SU-DHL-6 (cell line): ENCODE data around the gene CAMK4.

Experiments
- H2AFZ ChIP-seq: fragments of 200-600 bp; sonication (generic); 2 replicates; pipeline ENCODE4 v1.6.1; 2014; ENCODE audit warnings: low read depth, mild to moderate bottlenecking, moderate library complexity, mixed read lengths, antibody characterized with exemption, low read length; ENCODE audit not compliant: severe bottlenecking
- H3F3A ChIP-seq: fragments of 200-600 bp; shearing (Covaris generic); 2 replicates; pipeline ENCODE4 v1.6.0; 2016; ENCODE audit warnings: antibody characterized with exemption, mild to moderate bottlenecking; ENCODE audit not compliant: insufficient read depth
- H3K27ac ChIP-seq: fragments of 200-600 bp; sonication (generic); 2 replicates; pipeline ENCODE4 v1.5.1; 2016; ENCODE audit warnings: low read depth, mild to moderate bottlenecking, low read length, moderate library complexity, mixed read lengths
- H3K27me3 ChIP-seq: fragments of 200-600 bp; sonication (generic), shearing (Covaris generic); 2 replicates; pipeline ENCODE4 v1.6.0; 2014; ENCODE audit warnings: mild to moderate bottlenecking, low read length
- H3K36me3 ChIP-seq: fragments of 200-600 bp; sonication (generic); 2 replicates; pipeline ENCODE4 v1.6.1; 2014; ENCODE audit warnings: mild to moderate bottlenecking, low read length, mixed read lengths
- H3K4me2 ChIP-seq: fragments of 300-600, 200-600 bp; shearing (Covaris generic), sonication (generic); 2 replicates; pipeline ENCODE4 v1.6.0; 2014; ENCODE audit warnings: low read length, low read depth, mild to moderate bottlenecking; ENCODE audit not compliant: poor library complexity, severe bottlenecking
- H3K4me3 ChIP-seq: fragments of 200-600 bp; sonication (generic); 2 replicates; pipeline ENCODE4 v1.5.1; 2014; ENCODE audit warnings: antibody characterized with exemption, low read length, mild to moderate bottlenecking, mixed read lengths; ENCODE audit not compliant: insufficient read depth, poor library complexity, severe bottlenecking
- H3K79me2 ChIP-seq: fragments of 200-600 bp; sonication (generic); 2 replicates; pipeline ENCODE4 v1.6.1; 2014; ENCODE audit warnings: mild to moderate bottlenecking, low read length, moderate library complexity; ENCODE audit not compliant: insufficient read depth
- H3K9ac ChIP-seq: fragments of 200-600 bp; sonication (generic); 2 replicates; pipeline ENCODE4 v1.7.0; 2014; ENCODE audit warnings: mild to moderate bottlenecking, low read length
- H3K9me2 ChIP-seq: fragments of 200-600 bp; sonication (generic); replicated peaks from 2 replicates; pipeline ENCODE4 v1.6.1; 2014; ENCODE audit warnings: low read length; ENCODE audit not compliant: insufficient read depth
- H3K9me3 ChIP-seq: fragments of 200-600 bp; sonication (generic); 2 replicates; pipeline ENCODE4 v1.6.1; 2014; ENCODE audit warnings: low read length, mixed read lengths; ENCODE audit not compliant: insufficient read depth
- H4K20me1 ChIP-seq: fragments of 200-600 bp; sonication (generic); 2 replicates; pipeline ENCODE4 v1.6.1; 2014; ENCODE audit warnings: low read depth, mild to moderate bottlenecking, antibody characterized with exemption, low read length, moderate library complexity, mixed read lengths
- EZH2phosphoT487 ChIP-seq: fragments of 200-600 bp; sonication (generic), shearing (Covaris generic); conservative IDR thresholded peaks from 2 replicates; pipeline ENCODE4 v1.6.1; 2018; ENCODE audit warnings: mild to moderate bottlenecking, antibody characterized with exemption, low read length, moderate library complexity, mixed read lengths
- TF ChIP-seq, protein P1 (sequence below): fragments of 200-600 bp; sonication (generic); IDR thresholded peaks from one replicate; pipeline ENCODE4 v1.5.1; 2017; ENCODE audit warnings: antibody characterized with exemption, mild to moderate bottlenecking, low read length, moderate library complexity; ENCODE audit not compliant: insufficient read depth, poor library complexity, severe bottlenecking

The CAMK4 gene

DNA sequence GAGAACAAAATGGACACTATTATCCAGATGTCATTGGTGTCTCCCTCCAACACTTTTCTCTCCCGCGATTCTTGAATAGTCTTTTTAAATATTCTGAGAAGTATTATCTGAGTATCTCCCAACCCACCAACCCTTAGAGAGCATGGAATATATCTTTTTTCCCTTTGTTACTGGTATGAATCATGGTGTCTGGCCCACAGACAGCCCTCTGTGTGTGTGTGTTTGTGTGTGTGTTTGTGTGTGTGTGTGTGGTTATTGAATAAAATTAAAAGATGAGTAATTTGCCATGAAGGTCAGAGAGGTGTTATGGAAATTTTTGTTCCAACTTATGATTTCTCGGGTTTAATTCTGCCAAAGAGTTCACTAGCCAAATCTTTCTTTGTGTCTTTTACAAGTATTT, 47.7 kb downstream of the CAMK4 start:
- Histone ChIP-seq H3K27me3 (no peaks in the 10 kb centered on the region), H3K27ac (no peak overlapping the region), H3K4me2 (no peak overlapping the region), H4K20me1 (no peaks in the 10 kb centered on the region), H3K9ac (no peak overlapping the region), H3K79me2 (no peaks in the 10 kb centered on the region), H3K4me3 (no peak overlapping the region), H3F3A (no peaks in the 10 kb centered on the region), H3K36me3 (no peaks in the 10 kb centered on the region), H2AFZ (no peak overlapping the region), H3K9me3 (no peaks in the 10 kb centered on the region), H3K9me2 (no peaks in the 10 kb centered on the region)
- no peak for TF ChIP-seq EZH2phosphoT487
- TF ChIP-seq, protein P1, sequence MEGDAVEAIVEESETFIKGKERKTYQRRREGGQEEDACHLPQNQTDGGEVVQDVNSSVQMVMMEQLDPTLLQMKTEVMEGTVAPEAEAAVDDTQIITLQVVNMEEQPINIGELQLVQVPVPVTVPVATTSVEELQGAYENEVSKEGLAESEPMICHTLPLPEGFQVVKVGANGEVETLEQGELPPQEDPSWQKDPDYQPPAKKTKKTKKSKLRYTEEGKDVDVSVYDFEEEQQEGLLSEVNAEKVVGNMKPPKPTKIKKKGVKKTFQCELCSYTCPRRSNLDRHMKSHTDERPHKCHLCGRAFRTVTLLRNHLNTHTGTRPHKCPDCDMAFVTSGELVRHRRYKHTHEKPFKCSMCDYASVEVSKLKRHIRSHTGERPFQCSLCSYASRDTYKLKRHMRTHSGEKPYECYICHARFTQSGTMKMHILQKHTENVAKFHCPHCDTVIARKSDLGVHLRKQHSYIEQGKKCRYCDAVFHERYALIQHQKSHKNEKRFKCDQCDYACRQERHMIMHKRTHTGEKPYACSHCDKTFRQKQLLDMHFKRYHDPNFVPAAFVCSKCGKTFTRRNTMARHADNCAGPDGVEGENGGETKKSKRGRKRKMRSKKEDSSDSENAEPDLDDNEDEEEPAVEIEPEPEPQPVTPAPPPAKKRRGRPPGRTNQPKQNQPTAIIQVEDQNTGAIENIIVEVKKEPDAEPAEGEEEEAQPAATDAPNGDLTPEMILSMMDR = no peak

DNA sequence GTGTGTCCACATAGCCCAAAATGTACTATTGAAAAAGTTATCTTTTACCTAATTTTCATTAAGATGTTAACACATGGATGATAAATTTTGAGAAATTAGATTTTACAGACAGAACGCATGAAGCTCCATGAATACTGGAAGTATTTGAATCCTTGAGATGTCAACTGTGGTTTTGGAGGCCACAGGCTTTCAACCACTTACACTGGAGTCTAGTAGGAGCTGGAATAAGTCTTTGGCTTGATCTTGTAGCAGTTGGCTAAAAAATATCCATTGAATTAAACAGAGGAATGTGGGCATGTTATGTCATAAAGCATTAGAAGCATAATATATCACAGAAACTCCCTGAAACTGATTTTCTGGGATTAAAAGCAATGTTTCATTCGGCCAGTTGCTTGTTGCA, 52.9 kb downstream of the CAMK4 start:
- H3K27ac ChIP-seq = no peak overlapping the region
- H4K20me1 ChIP-seq = no peaks in the 10 kb centered on the region
- H3F3A ChIP-seq = no peaks in the 10 kb centered on the region
- no peak overlapping the region for H3K9ac ChIP-seq
- H3K27me3 ChIP-seq = no peaks in the 10 kb centered on the region
- H2AFZ ChIP-seq = no peak overlapping the region
- TF ChIP-seq, protein P1 = no peak
- TF ChIP-seq EZH2phosphoT487 = no peak
- H3K36me3 ChIP-seq = no peaks in the 10 kb centered on the region
- H3K4me3 ChIP-seq = no peak overlapping the region
- no peak overlapping the region for H3K4me2 ChIP-seq
- no peaks in the 10 kb centered on the region for H3K79me2 ChIP-seq
- no peaks in the 10 kb centered on the region for H3K9me2 ChIP-seq
- H3K9me3 ChIP-seq = no peaks in the 10 kb centered on the region

DNA sequence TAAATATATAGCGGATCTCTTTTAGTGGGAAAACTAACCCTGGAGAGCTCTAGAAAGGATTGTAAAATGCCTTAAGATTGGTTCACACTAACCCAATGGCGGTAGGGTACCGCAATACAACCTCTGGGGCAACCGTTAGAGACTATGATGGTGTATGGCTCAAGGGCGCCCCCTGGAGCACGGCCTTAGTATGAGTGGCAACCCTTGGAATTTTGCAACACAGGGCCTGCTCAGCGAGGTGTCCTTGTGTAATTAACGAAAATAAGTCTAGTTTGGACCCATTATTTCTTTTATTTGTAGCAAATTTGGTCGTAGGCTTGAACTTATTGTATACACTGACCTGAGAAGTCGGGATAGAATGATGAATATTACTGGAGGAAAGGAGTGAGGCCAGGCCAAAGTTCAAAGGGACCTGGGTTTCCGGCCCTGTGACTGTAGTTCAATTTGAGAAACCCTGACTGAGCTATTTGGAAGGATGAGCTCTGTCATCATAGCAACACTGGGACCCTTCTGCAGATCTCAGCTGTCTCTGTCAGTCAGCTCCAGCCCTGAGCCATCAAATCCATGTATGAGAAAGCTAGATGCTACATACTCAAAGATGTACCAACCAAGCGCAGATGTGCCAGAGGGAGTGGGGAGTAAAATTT, 54.8 kb downstream of the CAMK4 start:
- TF ChIP-seq, protein P1 = peak; percentile 67
- TF ChIP-seq EZH2phosphoT487 = no peak
- Histone ChIP-seq H3K4me3 (no peak overlapping the region), H3K9me2 (no peaks in the 10 kb centered on the region), H3K79me2 (no peaks in the 10 kb centered on the region), H3K27me3 (no peaks in the 10 kb centered on the region), H3K27ac (no peak overlapping the region), H3K9ac (no peak overlapping the region), H3K4me2 (no peak overlapping the region), H2AFZ (no peak overlapping the region), H4K20me1 (no peaks in the 10 kb centered on the region), H3K36me3 (no peaks in the 10 kb centered on the region), H3F3A (no peaks in the 10 kb centered on the region), H3K9me3 (no peaks in the 10 kb centered on the region)
